Activated CD8-positive, alpha-beta memory T cell treated with anti-CD3 and anti-CD28 coated beads, Interleukin-2, amount 50 U/mL, for 1 hour (primary cell): ENCODE results near the gene PLXDC1.
"Not testable (repeated sequence)": the region's sequence is repeated elsewhere in the genome, so short reads cannot be mapped to it uniquely, and the experiment has no call there.

Experiments
- DNase-seq: peaks from one replicate; pipeline ENCODE4 v3.0.0-alpha.2; 2020; ENCODE audit errors: extremely low read depth

The PLXDC1 gene

DNA sequence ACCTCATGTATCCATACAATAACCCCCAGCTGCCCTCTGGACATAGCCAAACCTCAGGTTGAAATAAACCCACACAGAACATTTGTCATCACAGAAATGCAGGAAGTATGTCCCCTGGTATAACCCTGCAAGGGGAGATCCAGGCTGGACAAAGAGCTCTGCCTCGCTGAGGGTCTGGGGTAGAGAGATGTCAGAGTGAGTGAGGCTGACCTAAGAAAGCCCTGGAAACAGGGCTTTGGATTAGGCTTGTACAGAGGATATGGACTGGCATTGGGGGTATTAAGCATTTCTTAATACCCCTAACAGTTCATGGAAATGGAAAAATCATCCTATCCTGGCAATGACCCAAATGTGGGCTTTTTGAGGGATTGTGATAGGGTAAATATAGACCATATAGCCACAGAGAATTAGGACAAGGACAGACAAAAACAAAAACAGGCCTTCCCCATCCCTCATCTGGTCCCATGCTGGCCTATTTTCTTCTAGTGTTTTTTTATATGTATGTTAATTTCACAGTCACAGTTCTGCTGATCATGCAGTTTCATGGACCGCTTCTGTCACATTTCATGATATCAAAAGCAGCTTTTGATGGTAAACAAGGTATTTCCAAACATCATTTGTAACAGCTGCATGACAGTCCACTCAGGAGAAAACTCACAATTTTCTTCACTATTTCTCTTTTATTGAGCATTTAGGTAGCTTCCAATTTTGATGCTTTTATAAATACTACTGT, 26.1 kb downstream of the PLXDC1 start:
- no peak for DNase-seq

DNA sequence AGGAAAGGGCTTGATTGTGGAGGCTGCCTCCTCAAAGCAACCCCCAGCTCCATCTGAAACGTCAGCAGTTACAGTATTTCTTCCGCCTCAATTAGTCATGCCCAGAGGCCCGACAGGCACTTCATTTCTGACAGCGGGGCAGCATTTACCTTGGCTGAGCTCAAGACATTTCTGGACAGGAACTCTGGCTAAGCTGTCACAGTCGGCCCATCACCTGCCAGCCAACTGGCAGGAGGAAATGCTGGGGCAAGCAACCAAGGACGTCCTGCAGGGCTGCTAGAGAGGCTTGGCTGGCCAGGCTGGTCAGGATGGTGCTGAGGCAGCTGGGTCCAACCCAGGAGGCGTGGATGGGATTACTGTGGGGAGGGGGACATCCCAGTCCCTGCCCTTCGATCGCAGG, 27.8 kb downstream of the PLXDC1 start:
- DNase-seq = no peak

DNA sequence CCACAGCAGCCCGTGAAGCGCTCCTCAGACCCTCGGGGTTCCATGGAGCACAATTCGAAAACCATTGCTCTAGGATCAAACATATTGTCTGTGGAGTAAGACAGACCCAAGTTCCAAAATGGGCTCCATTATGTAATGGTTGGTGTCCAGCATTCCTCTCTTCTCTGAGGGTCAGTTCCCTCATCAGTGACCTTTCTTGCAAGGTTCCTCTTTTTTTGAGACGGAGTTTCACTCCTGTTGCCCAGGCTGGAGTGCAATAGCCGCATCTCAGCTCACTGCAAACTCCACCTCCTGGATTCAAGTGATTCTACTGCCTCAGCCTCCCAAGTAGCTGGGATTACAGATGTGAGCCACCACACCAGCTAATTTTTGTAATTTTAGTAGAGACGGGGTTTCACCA, 28.4 kb downstream of the PLXDC1 start:
- no peak for DNase-seq

DNA sequence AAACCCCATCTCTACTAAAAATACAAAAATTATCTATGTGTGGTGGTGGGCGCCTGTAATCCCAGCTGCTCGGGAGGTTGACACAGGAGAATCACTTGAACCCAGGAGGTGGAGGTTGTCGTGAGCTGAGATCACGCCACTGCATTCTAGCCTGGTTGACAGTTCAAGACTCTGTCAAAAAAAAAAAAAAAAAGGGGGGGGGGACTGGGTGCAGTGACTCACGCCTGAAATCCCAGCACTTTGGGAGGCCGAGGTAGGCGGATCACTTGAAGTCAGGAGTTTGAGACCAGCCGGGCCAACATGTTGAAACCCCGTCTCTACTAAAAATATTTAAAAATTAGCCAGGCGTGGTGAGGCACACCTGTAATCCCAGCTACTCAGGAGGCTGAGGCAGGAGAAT, 29.5 kb downstream of the PLXDC1 start:
- DNase-seq = not testable (repeated sequence)

DNA sequence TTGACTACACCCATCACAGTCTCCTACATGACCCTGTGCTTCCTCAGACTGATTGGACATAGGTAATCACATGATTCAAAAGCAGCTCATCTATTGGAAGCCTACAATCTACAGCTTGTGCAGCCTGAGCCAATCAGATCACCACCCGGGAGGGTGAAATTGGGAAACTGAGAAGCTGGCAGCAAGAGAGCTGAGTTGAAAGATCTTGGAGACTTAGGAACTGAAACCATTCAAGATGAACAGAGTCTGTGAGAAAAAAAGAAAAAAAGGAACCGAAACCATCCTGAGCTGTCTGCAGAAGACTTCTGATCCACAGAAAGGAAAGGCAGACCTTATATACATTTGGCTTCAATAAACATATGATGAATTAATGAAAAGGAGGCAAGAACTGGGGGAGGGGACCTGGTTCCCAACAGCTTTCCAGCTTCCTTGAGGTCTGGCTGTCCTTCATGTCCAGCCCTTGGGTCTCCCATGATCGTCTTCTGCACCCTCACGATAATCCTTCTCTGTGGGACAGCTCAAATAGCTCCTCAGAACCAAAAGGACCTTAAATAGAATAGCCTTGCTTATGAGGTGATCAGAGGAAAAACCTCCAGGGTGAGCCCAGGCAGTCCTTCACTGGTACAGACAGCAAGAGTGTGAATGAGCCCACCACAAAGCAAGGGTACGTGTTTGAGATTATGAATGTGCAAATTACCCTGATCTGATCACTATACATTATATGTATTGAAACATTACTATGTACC, 32.6 kb downstream of the PLXDC1 start:
- no peak for DNase-seq

DNA sequence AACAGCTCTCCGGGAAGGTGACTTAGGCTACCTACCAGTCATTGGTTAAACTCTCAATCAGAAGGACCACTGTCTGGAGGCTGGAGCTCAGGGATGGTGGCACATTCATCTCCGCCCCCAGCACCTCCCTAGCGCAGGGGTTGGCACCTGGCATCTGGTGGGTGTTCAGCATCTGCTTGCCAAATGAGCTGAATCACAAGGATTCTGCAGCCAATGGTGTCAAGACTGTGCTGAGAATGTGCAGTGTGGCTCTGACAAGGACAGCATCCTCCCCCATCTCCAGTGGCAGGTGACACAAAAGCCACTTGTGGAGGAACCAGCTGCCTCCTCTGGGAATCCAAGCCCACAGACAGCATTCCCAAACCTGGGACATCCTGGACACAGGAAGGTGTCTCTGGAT, 35.2 kb downstream of the PLXDC1 start:
- no peak for DNase-seq

DNA sequence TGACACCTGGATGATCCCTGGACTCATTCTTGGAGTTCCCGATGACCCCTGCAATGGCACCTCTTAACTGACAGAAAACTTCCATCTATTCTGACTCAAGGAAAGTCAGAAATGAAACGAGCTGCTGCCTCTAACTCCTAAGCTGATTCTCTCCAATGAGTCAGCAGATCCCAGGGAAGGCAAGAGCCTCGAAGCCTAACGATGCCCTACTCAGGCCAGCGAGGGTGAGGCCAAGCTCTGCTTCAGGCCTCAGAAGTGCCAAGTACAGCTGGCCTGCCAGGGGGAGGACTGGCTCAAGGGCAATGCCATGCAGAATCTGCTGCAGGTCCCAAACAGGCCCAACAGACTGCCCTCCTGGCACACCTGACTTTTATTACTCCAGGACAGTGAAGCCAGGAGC, 36.3 kb downstream of the PLXDC1 start:
- no peak for DNase-seq

DNA sequence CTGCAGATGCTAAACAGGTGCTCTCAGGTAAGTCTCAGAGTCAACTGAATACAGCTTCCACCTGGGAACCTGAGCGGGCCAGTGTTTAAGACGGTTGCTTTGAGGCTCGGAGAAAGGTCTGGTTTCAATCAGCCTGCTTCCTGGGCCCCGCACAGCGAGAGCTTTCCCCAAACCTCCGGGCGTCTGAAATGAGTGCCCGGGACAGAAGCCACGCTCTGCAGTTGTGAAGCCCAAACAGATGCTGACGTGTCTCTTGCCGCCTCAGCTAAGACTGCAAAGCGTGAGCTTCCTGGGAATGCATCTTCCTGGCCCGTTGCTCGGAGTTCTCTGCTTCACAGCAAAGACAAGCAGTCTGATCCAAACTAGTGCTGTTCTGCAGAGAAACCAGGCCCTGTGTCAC, 36.7 kb downstream of the PLXDC1 start:
- no peak for DNase-seq

DNA sequence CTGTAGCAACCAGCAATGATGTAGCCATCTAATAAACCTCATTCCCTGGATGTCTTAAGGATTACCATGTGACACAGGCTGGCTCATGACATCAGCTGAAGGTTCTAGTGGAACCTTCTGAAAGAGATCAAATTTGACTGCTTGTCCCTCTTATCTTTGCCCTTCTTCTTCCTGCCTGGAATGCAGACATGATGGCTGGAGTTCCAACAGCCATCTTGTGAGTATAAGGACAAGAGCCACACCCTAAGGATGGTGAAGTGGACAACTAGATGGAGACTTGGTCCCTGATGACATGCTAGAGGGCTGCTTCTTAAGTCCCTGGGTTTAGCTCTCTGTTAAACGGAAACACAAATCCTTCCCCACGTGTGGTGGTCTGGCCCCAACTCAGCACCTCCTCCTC, 37.6 kb downstream of the PLXDC1 start:
- no peak for DNase-seq

DNA sequence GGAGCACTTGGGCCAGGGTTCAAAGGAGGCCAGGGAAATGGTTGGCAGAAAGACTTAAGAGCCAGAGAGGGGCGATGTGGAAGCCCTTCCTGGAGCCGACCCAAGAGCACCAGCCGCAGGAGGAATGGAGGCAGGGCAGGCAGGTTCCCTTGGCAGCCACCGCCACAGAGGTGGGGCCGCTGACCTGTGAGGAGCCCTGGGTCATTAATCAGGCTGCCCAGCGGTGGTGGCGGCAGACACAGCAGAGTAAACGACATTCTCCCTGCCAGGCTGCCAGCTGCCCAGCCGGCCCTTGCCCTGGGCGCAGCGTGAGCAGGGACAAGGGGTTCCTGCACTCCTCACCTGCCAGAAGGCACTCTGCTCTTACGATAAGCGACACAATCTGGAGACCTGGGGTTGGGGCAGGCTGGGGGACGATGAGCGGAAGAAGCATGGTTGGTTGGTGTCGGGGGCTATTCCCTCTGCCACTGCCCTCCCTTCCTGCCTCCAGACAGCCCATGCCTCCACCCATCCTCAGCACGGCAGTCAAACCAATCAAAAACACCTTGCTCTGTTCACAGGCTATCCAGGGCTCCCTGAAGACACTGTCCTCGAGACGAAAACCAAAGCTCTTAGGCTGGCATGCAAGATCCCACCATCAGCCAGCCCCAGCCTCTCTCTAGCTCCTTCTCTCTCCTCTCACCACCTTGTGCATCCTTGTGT, 40.9 kb downstream of the PLXDC1 start:
- no peak for DNase-seq

DNA sequence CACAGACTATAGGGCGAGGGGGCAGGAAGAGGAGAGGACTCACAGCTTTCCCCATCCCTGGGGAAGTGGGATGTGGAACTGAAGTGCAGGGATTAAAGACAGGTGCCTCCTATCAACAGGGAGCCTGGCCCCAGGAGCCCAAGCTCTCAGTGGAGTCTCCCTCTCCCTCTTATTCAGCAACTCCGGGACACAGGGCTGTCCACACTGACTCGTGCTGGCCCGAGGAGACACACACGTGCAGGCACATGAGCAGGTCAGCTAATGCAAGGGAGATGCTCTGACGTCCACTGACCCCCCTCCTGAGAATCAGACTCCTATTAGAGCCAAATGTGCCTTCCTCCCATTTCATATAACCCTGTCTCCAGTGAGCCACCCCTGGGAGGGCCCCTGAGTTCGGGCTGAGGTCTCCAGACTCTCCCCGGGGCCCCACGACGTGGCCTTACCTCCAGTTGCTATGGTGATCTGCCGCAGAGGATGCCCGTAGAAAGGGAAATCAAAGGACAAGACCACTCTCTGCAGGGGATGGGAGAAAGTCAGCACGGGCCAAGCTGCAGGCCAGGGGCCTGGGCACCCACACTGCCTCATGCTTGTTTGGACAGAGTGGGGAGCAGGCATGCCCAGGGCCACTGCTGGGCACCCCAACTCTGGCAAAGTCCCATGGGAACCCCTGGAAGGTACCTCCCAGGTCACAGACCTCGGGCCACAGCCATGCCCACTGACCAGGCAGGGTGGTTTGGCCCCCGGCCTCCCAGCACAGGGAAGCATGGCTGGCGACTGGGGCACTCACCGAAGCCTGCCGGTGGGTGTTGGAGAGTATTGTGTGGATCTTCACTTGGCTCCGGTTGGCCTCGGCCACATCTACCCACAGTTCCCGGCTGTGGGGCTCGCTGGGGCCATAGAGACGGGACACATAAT, 42.7 kb downstream of the PLXDC1 start:
- no peak for DNase-seq

DNA sequence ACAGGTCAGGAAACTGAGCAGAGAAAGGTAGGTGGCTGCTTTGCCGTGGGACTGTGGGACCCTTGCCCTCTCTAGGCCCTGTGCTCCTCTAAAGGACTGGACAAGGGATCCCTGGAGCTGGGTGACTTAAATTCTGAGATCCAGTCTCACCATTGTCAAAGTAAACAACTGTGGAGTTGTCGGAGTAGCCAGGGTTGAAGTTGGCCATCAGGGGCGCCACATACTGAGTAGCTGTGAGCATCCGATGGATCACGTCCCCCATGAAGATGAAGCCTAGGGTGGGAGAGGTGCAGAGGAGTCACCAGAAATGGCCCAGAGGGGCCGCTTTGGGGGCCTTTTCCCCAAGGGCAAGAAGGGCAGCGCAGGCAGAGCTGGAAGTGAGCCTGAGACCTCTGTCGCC, 43.5 kb downstream of the PLXDC1 start:
- no peak for DNase-seq

DNA sequence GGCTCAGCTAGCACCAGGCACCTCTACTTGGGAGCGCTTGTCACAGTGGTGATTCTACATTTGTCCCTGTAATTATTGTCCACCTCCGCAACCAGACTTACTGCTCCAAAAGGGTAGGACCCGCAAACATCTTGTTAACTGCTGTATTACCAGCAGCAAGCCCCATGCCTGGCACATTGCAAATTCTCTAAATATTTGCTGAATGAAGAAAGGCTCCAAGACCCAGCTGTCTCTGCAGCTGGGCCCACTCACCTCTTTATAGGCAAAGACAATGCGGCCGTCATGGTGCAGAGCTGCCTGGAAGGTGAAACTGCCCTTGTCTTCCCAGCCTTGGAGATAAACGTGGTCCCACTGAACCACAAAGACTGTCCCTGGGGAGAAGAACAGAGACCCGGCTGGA, 44.3 kb downstream of the PLXDC1 start:
- DNase-seq = no peak

DNA sequence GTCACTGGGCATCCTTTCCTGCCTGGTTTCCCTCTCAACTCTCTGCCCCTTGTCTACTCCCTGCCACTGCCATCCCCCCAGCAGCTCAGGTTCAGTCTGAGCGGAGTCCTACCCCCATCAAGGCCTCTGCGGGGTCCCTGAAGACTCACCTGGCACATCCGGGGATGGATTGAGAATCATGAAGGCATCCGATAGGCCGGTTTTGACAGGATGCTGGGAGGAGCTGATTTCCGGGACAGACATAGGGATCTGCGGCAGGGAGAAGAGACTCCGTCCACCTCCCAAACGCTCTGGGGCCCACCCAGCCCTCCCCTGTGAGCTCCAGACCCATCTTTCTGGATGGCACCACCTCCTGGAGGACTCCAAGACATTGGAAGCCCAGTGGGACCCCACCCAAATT, 45.7 kb downstream of the PLXDC1 start:
- no peak for DNase-seq

DNA sequence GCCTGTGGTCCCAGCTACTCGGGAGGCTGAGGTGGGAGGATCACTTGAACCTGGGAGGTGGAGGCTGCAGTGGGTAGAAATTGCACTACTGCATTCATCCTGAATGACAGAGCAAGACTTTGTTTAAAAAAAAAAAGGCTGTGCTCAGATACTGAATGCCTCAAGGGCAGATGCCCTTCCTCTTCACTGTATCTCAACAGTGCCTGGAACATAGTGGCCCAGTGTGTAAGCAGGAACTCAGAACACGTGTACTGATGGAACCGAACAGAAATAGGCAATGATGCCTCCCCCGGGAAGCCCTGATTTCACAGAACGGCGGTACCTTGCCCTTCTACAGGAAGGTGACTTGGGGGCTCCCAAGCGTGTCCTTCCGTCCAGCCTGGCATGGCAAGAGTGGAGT, 46.8 kb downstream of the PLXDC1 start:
- no peak for DNase-seq

DNA sequence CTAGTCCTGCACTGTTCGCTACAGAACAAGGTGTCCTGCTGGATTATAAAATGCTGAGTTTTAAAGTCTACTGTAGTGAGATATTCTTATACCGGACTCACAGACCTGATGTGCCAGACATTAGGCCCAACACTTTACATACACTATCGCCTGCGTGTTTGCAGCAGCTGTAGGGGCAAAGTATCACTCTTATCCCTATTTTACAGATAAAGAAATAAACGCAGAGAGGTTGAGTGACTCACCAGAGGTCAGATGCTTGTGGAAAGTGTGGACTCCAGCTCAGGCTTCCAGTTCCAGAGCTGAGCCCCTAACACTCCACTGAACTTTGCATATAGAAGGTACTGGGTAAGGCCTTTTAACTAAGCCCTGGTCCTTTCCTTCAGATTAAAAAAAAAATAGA, 47.4 kb downstream of the PLXDC1 start:
- no peak for DNase-seq

DNA sequence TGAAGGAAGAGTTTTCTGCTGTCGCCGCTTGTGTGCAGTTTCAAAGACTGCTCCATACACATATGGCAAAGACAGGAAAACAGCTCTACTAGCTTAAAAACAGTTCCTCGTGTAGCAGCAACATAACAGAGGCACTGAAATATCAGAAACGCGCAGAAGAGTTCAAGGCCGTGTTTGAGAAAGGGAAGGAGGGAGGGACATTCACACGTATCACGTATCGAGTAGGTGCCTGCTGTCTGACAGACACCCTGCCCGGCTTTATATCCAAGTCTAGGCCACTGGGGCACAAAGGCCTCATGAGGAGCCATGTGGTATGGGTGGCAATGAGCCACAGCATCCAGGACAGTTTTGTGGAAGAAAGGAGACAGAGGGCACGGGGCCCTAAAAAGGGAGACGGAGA, 50.3 kb downstream of the PLXDC1 start:
- DNase-seq = no peak

DNA sequence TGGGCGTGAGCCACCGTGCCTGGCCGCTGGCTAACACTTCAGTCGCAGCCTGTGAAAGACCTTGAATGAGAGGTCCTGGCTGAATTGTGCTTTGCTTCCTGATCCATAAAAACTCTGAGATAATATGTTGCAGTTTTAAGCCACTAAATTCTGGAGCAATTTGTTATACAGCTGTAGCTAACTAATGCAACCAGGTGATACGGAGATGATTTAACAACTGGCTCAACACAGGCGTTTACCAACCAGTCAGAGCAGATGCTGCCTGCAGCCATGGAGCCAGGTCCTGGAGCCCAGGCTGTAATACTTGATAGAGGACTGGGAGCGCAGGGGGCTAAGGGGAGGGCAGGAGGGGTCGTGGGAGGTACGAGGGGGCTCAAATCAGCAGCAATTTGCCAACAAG, 50.9 kb downstream of the PLXDC1 start:
- no peak for DNase-seq

DNA sequence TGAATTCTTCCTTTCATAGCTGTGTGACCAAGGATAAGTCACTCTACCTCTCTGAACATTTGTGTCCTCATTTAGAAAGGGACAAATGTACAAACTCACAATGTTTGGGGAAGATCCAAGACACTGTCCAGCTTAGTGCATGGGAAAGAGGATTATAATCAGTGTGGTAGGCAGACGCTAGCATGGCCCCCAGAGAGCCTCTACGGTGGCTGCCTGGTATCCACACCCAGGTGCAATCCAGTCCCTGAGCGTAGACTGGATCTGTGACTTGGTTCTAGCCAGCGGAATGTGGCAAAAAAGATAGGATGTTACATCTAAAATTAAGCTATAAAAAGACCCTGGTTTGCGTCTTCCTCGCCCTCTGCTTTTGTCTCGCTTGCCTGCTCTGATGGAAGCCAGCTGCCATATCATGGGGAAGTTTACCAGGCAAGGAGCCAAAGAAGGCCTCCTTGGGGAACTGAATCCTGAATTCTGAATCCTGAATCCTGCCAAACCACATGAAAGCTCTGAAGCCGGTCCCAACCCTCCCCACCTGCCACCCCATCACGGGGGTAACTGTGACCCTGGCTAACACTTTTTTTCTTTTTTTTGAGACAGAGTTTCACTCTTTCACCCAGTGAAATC, 51.7 kb downstream of the PLXDC1 start:
- DNase-seq = no peak

DNA sequence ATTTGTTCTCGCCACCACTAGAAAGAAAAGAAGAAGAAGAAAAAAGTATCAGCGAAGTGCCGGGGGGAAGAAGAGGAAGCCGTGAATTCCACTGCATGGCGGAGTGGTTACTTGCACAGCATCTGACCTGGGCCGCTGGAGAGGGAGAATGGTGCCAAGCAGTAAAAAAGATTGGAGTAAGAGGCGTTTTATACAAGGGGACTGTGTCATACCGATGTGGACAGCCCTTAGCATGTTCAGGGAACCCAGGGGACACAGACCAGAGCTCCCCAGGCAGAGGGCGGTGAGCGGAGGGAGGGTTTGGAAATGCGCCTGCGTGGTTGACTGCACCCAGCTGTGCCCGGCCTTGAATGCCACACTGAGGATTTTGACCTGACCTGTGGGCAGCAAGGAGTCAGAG, 52.8 kb downstream of the PLXDC1 start:
- DNase-seq = no peak

DNA sequence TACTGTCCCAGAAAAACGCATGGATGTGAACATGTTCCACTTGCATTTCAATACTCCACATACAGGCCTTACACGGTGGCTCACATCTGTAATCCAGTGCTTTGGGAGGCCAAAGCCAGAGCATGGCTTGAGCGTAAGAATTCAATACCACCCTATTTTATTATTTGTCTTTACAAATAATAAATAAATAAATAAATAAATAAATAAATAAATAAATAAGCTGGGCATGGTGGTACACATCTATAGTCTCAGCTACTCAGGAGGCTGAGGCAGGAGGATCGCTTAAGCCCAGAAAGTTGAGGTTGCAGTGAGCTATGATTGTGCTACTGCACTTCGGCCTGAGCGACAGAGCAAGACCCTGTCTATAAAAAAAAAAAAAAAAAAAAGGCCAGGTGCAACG, 53.9 kb downstream of the PLXDC1 start:
- no peak for DNase-seq

DNA sequence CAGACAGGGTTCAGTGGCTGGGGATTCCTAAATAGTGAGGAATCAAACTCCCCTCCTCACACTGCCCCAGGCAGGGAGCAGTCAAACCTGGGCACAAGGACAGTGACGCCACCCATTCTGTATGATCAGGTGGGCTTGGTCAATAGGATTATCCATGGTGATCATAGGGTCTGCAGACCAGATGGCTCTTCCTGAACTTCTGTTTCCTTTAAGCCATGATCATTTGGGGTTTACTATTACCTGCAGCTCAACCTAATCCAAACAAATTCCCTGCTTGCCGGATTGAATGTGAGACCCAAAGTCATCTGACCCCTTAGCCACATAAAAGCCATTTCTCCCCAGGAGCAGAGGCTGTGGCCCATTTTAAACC, 54.3 kb downstream of the PLXDC1 start:
- no peak for DNase-seq
